Measurements from ENCODE around the gene EPHA7.

DNA sequence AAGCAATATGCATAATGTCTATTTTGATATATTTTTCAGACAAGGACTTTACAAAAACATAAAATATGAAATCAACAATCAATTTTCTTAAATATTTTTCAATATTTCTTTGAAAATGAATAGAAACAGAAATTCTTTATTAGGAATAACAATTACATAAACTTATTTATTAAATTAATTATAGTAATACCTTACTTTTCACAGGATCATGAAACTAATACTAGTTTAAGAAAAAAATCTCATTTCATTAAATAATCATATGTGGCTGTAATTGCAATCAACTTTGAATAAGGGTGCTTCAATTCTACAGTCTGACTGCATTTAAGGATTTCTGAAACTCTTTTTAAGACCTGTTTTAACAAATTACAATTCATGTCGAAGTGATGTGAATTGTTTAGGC is 26.6 kb downstream of the EPHA7 start:
- no peak for TF ChIP-seq EZH2 (IDR thresholded peaks at IDR 0.05; ENCODE audit: borderline replicate concordance, low read length)
- TF ChIP-seq, protein P1, sequence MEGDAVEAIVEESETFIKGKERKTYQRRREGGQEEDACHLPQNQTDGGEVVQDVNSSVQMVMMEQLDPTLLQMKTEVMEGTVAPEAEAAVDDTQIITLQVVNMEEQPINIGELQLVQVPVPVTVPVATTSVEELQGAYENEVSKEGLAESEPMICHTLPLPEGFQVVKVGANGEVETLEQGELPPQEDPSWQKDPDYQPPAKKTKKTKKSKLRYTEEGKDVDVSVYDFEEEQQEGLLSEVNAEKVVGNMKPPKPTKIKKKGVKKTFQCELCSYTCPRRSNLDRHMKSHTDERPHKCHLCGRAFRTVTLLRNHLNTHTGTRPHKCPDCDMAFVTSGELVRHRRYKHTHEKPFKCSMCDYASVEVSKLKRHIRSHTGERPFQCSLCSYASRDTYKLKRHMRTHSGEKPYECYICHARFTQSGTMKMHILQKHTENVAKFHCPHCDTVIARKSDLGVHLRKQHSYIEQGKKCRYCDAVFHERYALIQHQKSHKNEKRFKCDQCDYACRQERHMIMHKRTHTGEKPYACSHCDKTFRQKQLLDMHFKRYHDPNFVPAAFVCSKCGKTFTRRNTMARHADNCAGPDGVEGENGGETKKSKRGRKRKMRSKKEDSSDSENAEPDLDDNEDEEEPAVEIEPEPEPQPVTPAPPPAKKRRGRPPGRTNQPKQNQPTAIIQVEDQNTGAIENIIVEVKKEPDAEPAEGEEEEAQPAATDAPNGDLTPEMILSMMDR (conservative IDR thresholded peaks at IDR 0.05 in 1 of 2, IDR thresholded peaks at IDR 0.05 in 1 of 2; ENCODE audit: extremely low read depth in 1 of 2, insufficient read depth in 1 of 2, low read depth in 1 of 2, low read length in 2 of 2) = no peak

All from mammary epithelial cell (primary cell).